GM12801 (cell line): ENCODE measurements around the gene IRF2BP2.

ENCODE experiments used
- CTCF ChIP-seq: IDR thresholded peaks from one replicate; pipeline ENCODE4 v1.5.1; 2011; ENCODE audit warnings: control low read depth; ENCODE audit not compliant: insufficient read length; ENCODE audit errors: extremely low read depth

IRF2BP2 gene

GRCh38 chr1:234610061-234610665 lies at the start of gene IRF2BP2:
IRF2BP2 (minus strand) TSS chr1:234610178; CDS start chr1:234609494, 684 bp downstream.
- no peak for TF ChIP-seq CTCF

- TF ChIP-seq CTCF = no peak
These were observed 49.6 kb upstream of the IRF2BP2 start for GRCh38 chr1:234659538-234659937.

- no peak for TF ChIP-seq CTCF
These were observed 48.2 kb upstream of the IRF2BP2 start for GRCh38 chr1:234658138-234658537.

GRCh38 chr1:234656944-234657654 lies 47.1 kb upstream of the IRF2BP2 start:
- TF ChIP-seq CTCF = no peak

GRCh38 chr1:234656070-234656895 lies 46.3 kb upstream of the IRF2BP2 start:
- no peak for TF ChIP-seq CTCF

GRCh38 chr1:234655328-234656069 lies 45.5 kb upstream of the IRF2BP2 start:
- no peak for TF ChIP-seq CTCF
